K562 (cell line): ENCODE data around the gene RNU6-1.

Source experiments
- CBFB ChIP-seq: sonication (generic); formaldehyde crosslinking; IDR thresholded peaks from 2 replicates; pipeline ENCODE4 v1.4.0; 2020; ENCODE audit warnings: mild to moderate bottlenecking, missing genetic modification reagents
- CEBPB ChIP-seq: fragments of 450-650 bp; IDR thresholded peaks from 2 replicates; pipeline ENCODE4 v1.6.1; 2016; ENCODE audit warnings: missing genetic modification characterization, missing compliant biosample characterization
- EZH2 ChIP-seq: IDR thresholded peaks from 2 replicates; pipeline ENCODE4 v1.6.1; 2012; ENCODE audit warnings: low read depth, mild to moderate bottlenecking, inconsistent platforms, low read length, borderline replicate concordance
- HMG20B ChIP-seq: fragments of 250-450 bp; sonication (Bioruptor Pico); IDR thresholded peaks from 2 replicates; pipeline ENCODE4 v1.5.0; 2021; ENCODE audit warnings: mild to moderate bottlenecking
- MTA2 ChIP-seq: fragments of 450-650 bp; IDR thresholded peaks from 2 replicates; pipeline ENCODE4 v1.6.1; 2016; ENCODE audit warnings: low read depth
- MYC ChIP-seq, 2 experiments: fragments of 250-450 bp in 1 of 2; sonication (Bioruptor Pico) in 1 of 2; IDR thresholded peaks; 2 replicates each; pipeline versions ENCODE4 v1.5.1 to v1.6.1; 2012 to 2021; ENCODE audit warnings: low read depth in 2 of 2, borderline replicate concordance in 1 of 2, improper control_type of control experiment in 1 of 2, low read length in 1 of 2, mild to moderate bottlenecking in 1 of 2, moderate library complexity in 1 of 2
- SIX5 ChIP-seq, 2 experiments: IDR thresholded peaks; 2 replicates each; pipeline ENCODE4 v1.6.1; 2011; ENCODE audit warnings: low read length in 2 of 2, borderline replicate concordance in 1 of 2, low read depth in 1 of 2, mild to moderate bottlenecking in 1 of 2, moderate library complexity in 1 of 2; ENCODE audit not compliant: insufficient read depth in 1 of 2
- ZNF263 ChIP-seq: sonication (generic); formaldehyde crosslinking; IDR thresholded peaks from 2 replicates; pipeline ENCODE4 v1.8.0; 2022; ENCODE audit warnings: mild to moderate bottlenecking, missing genetic modification reagents, borderline replicate concordance
- TF ChIP-seq, protein P1 (sequence below), 3 experiments: IDR thresholded peaks in 2 of 3; conservative IDR thresholded peaks in 1 of 3; 2 replicates each; pipeline ENCODE4 v1.5.1; 2011 to 2012; ENCODE audit warnings: low read length in 3 of 3, mild to moderate bottlenecking in 3 of 3, control low read depth in 2 of 3, improper control_type of control experiment in 1 of 3, inconsistent platforms in 1 of 3, low read depth in 1 of 3, mixed read lengths in 1 of 3, moderate library complexity in 1 of 3; ENCODE audit not compliant: insufficient read depth in 2 of 3
- TF ChIP-seq, protein P2 (sequence below): fragments of 250-450 bp; sonication (Bioruptor Pico); IDR thresholded peaks from 2 replicates; pipeline ENCODE4 v1.5.0; 2020; ENCODE audit warnings: mild to moderate bottlenecking
- TF ChIP-seq, protein P3 (sequence below): sonication (generic); formaldehyde crosslinking; IDR thresholded peaks from 2 replicates; pipeline ENCODE4 v1.8.1; 2022; ENCODE audit warnings: missing genetic modification reagents

DNA sequence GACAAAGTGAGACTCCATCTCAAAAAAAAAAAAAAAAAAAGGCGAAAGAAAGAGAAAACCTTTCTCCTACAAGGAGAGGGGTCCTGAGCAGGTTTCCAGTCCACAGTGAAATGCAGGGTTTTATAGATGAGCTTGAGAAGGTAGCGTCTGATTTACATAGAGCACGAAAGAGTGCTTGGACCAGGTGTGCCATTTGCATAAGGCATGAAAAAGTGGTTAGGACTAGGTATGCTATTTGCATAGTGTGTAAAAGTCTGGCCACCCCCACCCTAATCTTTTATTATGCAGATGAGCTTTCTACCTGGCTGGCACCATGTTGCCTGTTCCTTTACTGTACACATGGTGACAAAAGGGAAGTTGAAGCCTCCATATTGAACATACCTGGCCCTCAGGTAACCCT, 13.6 kb upstream of the RNU6-1 start:
- no peak for TF ChIP-seq CEBPB
- no peak for TF ChIP-seq SIX5 (IDR thresholded peaks at IDR 0.05; ENCODE audit: borderline replicate concordance in 1 of 2, insufficient read depth in 1 of 2, low read depth in 1 of 2, low read length in 2 of 2)
- TF ChIP-seq CBFB (CRISPR knock-in tag), result no peak
- TF ChIP-seq, protein P1, sequence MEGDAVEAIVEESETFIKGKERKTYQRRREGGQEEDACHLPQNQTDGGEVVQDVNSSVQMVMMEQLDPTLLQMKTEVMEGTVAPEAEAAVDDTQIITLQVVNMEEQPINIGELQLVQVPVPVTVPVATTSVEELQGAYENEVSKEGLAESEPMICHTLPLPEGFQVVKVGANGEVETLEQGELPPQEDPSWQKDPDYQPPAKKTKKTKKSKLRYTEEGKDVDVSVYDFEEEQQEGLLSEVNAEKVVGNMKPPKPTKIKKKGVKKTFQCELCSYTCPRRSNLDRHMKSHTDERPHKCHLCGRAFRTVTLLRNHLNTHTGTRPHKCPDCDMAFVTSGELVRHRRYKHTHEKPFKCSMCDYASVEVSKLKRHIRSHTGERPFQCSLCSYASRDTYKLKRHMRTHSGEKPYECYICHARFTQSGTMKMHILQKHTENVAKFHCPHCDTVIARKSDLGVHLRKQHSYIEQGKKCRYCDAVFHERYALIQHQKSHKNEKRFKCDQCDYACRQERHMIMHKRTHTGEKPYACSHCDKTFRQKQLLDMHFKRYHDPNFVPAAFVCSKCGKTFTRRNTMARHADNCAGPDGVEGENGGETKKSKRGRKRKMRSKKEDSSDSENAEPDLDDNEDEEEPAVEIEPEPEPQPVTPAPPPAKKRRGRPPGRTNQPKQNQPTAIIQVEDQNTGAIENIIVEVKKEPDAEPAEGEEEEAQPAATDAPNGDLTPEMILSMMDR (IDR thresholded peaks at IDR 0.05 in 2 of 3, conservative IDR thresholded peaks at IDR 0.05 in 1 of 3; ENCODE audit: insufficient read depth in 2 of 3, low read depth in 1 of 3, low read length in 3 of 3), result no peak
- TF ChIP-seq EZH2, result no peak
- TF ChIP-seq, protein P2, sequence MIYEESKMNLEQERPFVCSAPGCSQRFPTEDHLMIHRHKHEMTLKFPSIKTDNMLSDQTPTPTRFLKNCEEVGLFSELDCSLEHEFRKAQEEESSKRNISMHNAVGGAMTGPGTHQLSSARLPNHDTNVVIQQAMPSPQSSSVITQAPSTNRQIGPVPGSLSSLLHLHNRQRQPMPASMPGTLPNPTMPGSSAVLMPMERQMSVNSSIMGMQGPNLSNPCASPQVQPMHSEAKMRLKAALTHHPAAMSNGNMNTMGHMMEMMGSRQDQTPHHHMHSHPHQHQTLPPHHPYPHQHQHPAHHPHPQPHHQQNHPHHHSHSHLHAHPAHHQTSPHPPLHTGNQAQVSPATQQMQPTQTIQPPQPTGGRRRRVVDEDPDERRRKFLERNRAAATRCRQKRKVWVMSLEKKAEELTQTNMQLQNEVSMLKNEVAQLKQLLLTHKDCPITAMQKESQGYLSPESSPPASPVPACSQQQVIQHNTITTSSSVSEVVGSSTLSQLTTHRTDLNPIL (CRISPR knock-in tag), result no peak
- TF ChIP-seq MTA2, result no peak
- no peak for TF ChIP-seq MYC (IDR thresholded peaks at IDR 0.05; ENCODE audit: low read depth, low read length)
- no peak for TF ChIP-seq MYC (CRISPR knock-in tag; IDR thresholded peaks at IDR 0.05; ENCODE audit: borderline replicate concordance, low read depth)
- TF ChIP-seq ZNF263, result no peak
- TF ChIP-seq HMG20B (CRISPR knock-in tag), result no peak
- TF ChIP-seq, protein P3, sequence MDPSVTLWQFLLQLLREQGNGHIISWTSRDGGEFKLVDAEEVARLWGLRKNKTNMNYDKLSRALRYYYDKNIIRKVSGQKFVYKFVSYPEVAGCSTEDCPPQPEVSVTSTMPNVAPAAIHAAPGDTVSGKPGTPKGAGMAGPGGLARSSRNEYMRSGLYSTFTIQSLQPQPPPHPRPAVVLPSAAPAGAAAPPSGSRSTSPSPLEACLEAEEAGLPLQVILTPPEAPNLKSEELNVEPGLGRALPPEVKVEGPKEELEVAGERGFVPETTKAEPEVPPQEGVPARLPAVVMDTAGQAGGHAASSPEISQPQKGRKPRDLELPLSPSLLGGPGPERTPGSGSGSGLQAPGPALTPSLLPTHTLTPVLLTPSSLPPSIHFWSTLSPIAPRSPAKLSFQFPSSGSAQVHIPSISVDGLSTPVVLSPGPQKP (CRISPR knock-in tag), result no peak
